HepG2 (cell line): ENCODE measurements around the gene CSNK1D. TPM values are rescaled to one million over a fixed set of nuclear protein-coding genes. Genes with fewer than 3 reads are reported as not detected.
A peak's percentile ranks its signal among the peaks of the same experiment; 100 is the strongest.

Experiments used
- AGO1 ChIP-seq: fragments of 200-400 bp; formaldehyde crosslinking; IDR thresholded peaks from 2 replicates; pipeline ENCODE4 v1.6.1; 2017; ENCODE audit warnings: mild to moderate bottlenecking, low read depth, low read length, moderate library complexity; ENCODE audit not compliant: poor library complexity, severe bottlenecking
- AKNA ChIP-seq: sonication (generic); formaldehyde crosslinking; IDR thresholded peaks from 2 replicates; pipeline ENCODE4 v1.4.0; 2020; ENCODE audit warnings: missing genetic modification reagents, borderline replicate concordance
- BCL3 ChIP-seq: sonication (generic); formaldehyde crosslinking; IDR thresholded peaks from 2 replicates; pipeline ENCODE4 v1.5.1; 2020; ENCODE audit warnings: mild to moderate bottlenecking, missing genetic modification reagents, moderate library complexity
- CREM ChIP-seq, 2 experiments: sonication (generic) in 1 of 2; formaldehyde crosslinking in 1 of 2; IDR thresholded peaks; 2 replicates each; pipeline versions ENCODE4 v1.4.0 to v1.6.1; 2016 to 2020; ENCODE audit warnings: antibody characterized with exemption in 1 of 2, mild to moderate bottlenecking in 1 of 2, missing genetic modification reagents in 1 of 2
- CTCF ChIP-seq: sonication (generic); formaldehyde crosslinking; IDR thresholded peaks from 2 replicates; pipeline ENCODE4 v1.5.0; 2020; ENCODE audit warnings: mild to moderate bottlenecking, missing genetic modification reagents, moderate library complexity
- ELF1 ChIP-seq: sonication (generic); formaldehyde crosslinking; IDR thresholded peaks from 2 replicates; pipeline ENCODE4 v1.4.0; 2020; ENCODE audit warnings: missing genetic modification reagents
- GZF1 ChIP-seq: sonication (generic); formaldehyde crosslinking; IDR thresholded peaks from 2 replicates; pipeline ENCODE4 v1.5.1; 2020; ENCODE audit warnings: mild to moderate bottlenecking, missing genetic modification reagents
- HNF4G ChIP-seq, 2 experiments: sonication (generic) in 1 of 2; formaldehyde crosslinking in 1 of 2; IDR thresholded peaks; 2 replicates each; pipeline versions ENCODE4 v1.4.0 to v1.6.1; 2011 to 2020; ENCODE audit warnings: borderline replicate concordance in 2 of 2, low read depth in 2 of 2, mild to moderate bottlenecking in 2 of 2, low read length in 1 of 2, missing genetic modification reagents in 1 of 2, moderate library complexity in 1 of 2
- HOXD1 ChIP-seq: sonication (generic); formaldehyde crosslinking; IDR thresholded peaks from 2 replicates; pipeline ENCODE4 v1.5.0; 2020; ENCODE audit warnings: missing genetic modification reagents
- KLF15 ChIP-seq: sonication (generic); formaldehyde crosslinking; IDR thresholded peaks from 2 replicates; pipeline ENCODE4 v1.8.1; 2023; ENCODE audit warnings: borderline replicate concordance, mild to moderate bottlenecking, inconsistent platforms, missing genetic modification reagents, mixed read lengths
- NR2F2 ChIP-seq: IDR thresholded peaks from 2 replicates; pipeline ENCODE4 v1.6.1; 2012; ENCODE audit warnings: low read depth, inconsistent platforms, borderline replicate concordance
- SPEN ChIP-seq: sonication (generic); formaldehyde crosslinking; IDR thresholded peaks from 2 replicates; pipeline ENCODE4 v1.5.1; 2020; ENCODE audit warnings: low read depth, mild to moderate bottlenecking, missing genetic modification reagents
- THYN1 ChIP-seq: sonication (generic); formaldehyde crosslinking; IDR thresholded peaks from 2 replicates; pipeline ENCODE4 v1.8.1; 2023; ENCODE audit warnings: low read depth, mild to moderate bottlenecking, moderate library complexity, missing genetic modification reagents, borderline replicate concordance
- YY1 ChIP-seq: IDR thresholded peaks from 2 replicates; pipeline ENCODE4 v1.6.1; 2011; ENCODE audit warnings: low read length, low read depth, moderate library complexity, mild to moderate bottlenecking; ENCODE audit not compliant: insufficient read depth, insufficient replicate concordance
- ZMAT3 ChIP-seq: sonication (generic); formaldehyde crosslinking; conservative IDR thresholded peaks from 2 replicates; pipeline ENCODE4 v1.7.0; 2021; ENCODE audit warnings: missing genetic modification reagents
- ZNF331 ChIP-seq: sonication (generic); formaldehyde crosslinking; IDR thresholded peaks from 2 replicates; pipeline ENCODE4 v1.4.0; 2020; ENCODE audit warnings: missing genetic modification reagents
- ZNF383 ChIP-seq: sonication (generic); formaldehyde crosslinking; IDR thresholded peaks from 2 replicates; pipeline ENCODE4 v1.4.0; 2020; ENCODE audit warnings: missing genetic modification reagents, mild to moderate bottlenecking, borderline replicate concordance
- polyA plus RNA-seq, 8 experiments: library from polyadenylated mRNA; depleted of rRNA in 3 of 8; stranded (reverse) in 7 of 8; unstranded in 1 of 8; fragments of >200 nt; fragmentation: Illumina TruSeq in 4 of 8; extraction: Trizol in 4 of 8; gene quantifications; 2 replicates each; pipeline versions ENCODE4 v1.2.1 to v1.2.3, GENCODE V29; 2011 to 2016; ENCODE audit warnings: low read depth in 4 of 8, missing spikeins in 1 of 8, mixed read lengths in 1 of 8; ENCODE audit not compliant: insufficient read depth in 1 of 8
- total RNA-seq, 5 experiments: library from RNA; depleted of rRNA; stranded (reverse); fragments of >200 nt; fragmentation: Illumina TruSeq; extraction: Trizol; gene quantifications; 2 replicates each; pipeline ENCODE4 v1.2.3, GENCODE V29; 2016; ENCODE audit warnings: low read depth in 1 of 5

Gene CSNK1D
- total and polyA plus RNA-seq, 2 of the 13 experiments (the other 11 are each of a cell fraction or from before 2014, with no cell fraction given): 31.5 to 128 TPM

GRCh38 chr17:82317394-82318168 is 44.1 kb upstream of the CSNK1D start, which contains the start of gene CD7 (continued):
- no peak for TF ChIP-seq AKNA (CRISPR knock-in tag)
- no peak for TF ChIP-seq ZNF383 (CRISPR knock-in tag)
- TF ChIP-seq ZMAT3: no peak; the same call in 1 of the 2 replicates
- peak; percentile 39; the same call in 1 of the 2 replicates for TF ChIP-seq GZF1 (CRISPR knock-in tag)
- TF ChIP-seq ZNF331 (CRISPR knock-in tag): peak; percentile 51; the same call in 1 of the 2 replicates
- peak; percentile 46; the same call in 1 of the 2 replicates for TF ChIP-seq ELF1
- peak; percentile 73 for TF ChIP-seq BCL3 (CRISPR knock-in tag)
- peak; percentile 24; the same call in 1 of the 2 replicates for TF ChIP-seq CTCF (CRISPR knock-in tag)
- TF ChIP-seq HOXD1 (CRISPR knock-in tag): 0 out of 2 replicates have a peak, but pooled peaks have one; percentile 32
- no peak for TF ChIP-seq YY1
- no peak for TF ChIP-seq CREM (IDR thresholded peaks at IDR 0.05)
- TF ChIP-seq CREM (CRISPR knock-in tag; IDR thresholded peaks at IDR 0.05): no peak
- TF ChIP-seq THYN1 (CRISPR knock-in tag): 0 out of 2 replicates have a peak, but pooled peaks have one; percentile 19
- TF ChIP-seq NR2F2: no peak
- TF ChIP-seq KLF15: no peak; the same call in 1 of the 2 replicates
- peak; percentile 22; the same call in 1 of the 2 replicates for TF ChIP-seq SPEN
- TF ChIP-seq HNF4G (IDR thresholded peaks at IDR 0.05; ENCODE audit: borderline replicate concordance, low read depth, low read length): no peak
- no peak for TF ChIP-seq HNF4G (CRISPR knock-in tag; IDR thresholded peaks at IDR 0.05; ENCODE audit: borderline replicate concordance, low read depth)
- peak; percentile 78 for TF ChIP-seq AGO1
